Fibroblast of the aortic adventitia (primary cell): ENCODE data around the gene RBM28. TPM values are rescaled to one million over a fixed set of nuclear protein-coding genes. Genes with fewer than 3 reads are reported as not detected.

Experiments
- DNase-seq: peaks from one replicate; pipeline ENCODE4 v3.0.0-alpha.2; 2010; ENCODE audit warnings: low read depth
- H3K4me3 ChIP-seq: 2 replicates; pipeline ENCODE4 v1.5.1; 2011; ENCODE audit warnings: low read depth, mild to moderate bottlenecking, control low read depth, low read length, moderate library complexity
- small RNA-seq: library from RNA; depleted of rRNA; stranded (forward); fragments of <200 nt; gene quantifications from one replicate; pipeline ENCODE3, GENCODE V24; 2012
- total RNA-seq: library from RNA; depleted of rRNA; stranded (reverse); fragments of >200 nt; gene quantifications from 2 replicates; pipeline ENCODE4 v1.2.3, GENCODE V29; 2012; ENCODE audit warnings: low replicate concordance
- TF ChIP-seq, protein P1 (sequence below): IDR thresholded peaks from 2 replicates; pipeline ENCODE4 v1.5.1; 2011; ENCODE audit warnings: mild to moderate bottlenecking, low read length, control low read depth, inconsistent platforms; ENCODE audit not compliant: insufficient read depth

The RBM28 gene
- total RNA-seq, 1 donor = 14.7 TPM

DNA sequence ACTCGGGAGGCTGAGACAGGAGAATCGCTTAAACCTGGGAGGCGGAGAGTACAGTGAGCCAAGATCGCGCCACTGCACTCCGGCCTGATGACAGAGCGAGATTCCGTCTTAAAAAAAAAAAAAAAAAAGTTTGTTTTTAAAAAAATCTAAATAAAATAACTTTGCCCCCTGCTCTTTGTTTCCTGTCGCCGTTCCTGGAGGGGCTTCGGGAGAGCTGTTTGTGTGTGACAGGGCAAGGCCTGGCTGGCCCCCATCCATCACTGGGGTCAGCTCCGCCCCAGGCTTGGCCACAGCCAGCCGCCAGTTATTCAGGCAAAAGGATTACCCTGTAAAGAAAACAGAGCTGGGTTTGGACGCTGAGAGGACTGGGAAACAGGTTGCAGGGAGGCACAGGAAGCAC lies 86.2 kb downstream of the RBM28 start:
- TF ChIP-seq, protein P1, sequence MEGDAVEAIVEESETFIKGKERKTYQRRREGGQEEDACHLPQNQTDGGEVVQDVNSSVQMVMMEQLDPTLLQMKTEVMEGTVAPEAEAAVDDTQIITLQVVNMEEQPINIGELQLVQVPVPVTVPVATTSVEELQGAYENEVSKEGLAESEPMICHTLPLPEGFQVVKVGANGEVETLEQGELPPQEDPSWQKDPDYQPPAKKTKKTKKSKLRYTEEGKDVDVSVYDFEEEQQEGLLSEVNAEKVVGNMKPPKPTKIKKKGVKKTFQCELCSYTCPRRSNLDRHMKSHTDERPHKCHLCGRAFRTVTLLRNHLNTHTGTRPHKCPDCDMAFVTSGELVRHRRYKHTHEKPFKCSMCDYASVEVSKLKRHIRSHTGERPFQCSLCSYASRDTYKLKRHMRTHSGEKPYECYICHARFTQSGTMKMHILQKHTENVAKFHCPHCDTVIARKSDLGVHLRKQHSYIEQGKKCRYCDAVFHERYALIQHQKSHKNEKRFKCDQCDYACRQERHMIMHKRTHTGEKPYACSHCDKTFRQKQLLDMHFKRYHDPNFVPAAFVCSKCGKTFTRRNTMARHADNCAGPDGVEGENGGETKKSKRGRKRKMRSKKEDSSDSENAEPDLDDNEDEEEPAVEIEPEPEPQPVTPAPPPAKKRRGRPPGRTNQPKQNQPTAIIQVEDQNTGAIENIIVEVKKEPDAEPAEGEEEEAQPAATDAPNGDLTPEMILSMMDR = no peak
- H3K4me3 ChIP-seq = no peak overlapping the region
- DNase-seq = no peak

DNA sequence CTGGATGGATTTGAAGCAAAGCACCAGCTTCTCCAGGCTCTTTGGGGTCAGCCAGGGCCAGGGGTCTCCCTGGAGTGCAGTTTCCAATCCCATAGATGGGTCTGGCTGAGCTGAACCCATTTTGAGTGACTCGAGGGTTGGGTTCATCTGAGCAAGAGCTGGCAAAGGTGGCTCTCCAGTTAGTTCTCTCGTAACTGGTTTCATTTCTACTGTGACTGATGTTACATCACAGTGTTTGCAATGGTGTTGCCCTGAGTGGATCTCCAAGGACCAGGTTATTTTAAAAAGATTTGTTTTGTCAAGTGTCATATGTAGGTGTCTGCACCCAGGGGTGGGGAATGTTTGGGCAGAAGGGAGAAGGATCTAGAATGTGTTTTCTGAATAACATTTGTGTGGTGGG lies 88.4 kb downstream of the RBM28 start:
- H3K4me3 ChIP-seq = no peak overlapping the region
- TF ChIP-seq, protein P1 = no peak
- DNase-seq = no peak

DNA sequence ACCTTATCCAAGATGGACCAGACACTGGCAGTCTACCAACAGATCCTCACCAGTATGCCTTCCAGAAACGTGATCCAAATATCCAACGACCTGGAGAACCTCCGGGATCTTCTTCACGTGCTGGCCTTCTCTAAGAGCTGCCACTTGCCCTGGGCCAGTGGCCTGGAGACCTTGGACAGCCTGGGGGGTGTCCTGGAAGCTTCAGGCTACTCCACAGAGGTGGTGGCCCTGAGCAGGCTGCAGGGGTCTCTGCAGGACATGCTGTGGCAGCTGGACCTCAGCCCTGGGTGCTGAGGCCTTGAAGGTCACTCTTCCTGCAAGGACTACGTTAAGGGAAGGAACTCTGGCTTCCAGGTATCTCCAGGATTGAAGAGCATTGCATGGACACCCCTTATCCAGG lies 89.2 kb downstream of the RBM28 start:
- no peak overlapping the region for H3K4me3 ChIP-seq
- TF ChIP-seq, protein P1 = no peak
- DNase-seq = no peak

DNA sequence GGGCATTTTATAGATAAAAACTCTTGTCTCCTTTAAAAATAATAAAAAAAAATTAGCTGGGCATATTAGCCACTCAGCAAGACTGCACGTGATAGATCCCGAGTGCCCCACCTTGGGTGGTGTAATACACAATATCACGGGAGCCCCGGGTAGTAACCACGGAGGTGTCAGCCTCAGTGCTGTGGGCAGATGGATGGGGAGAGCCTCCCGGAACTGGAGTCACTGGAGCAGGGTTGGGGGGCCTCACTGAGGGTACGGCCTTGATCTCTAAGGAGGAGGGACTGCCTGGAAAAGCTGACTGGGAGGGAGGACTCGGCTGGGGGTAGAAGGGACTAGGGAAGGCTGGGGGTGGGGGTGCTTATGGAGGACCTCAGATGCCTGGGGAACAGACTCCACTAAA lies 90.0 kb downstream of the RBM28 start:
- no peak overlapping the region for H3K4me3 ChIP-seq
- no peak for DNase-seq
- TF ChIP-seq, protein P1 = no peak

DNA sequence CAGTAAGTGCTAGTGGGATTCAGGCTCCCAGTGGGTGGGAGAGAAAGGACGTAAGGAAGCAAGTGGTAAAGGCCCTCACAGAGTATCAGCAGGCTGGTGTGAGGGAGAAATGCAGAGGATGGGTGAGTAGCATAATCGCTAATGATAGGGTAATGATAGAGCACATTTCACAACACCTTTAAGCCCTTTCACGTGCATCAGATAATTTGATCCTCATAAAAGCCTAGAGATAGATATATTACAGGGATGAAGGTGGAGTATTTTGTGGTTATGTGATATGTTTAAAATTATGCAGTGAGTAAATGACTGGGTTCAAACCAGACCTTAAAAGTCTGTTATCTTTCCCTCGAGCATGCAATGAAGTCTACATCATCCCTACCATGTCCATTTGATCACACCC lies 92.4 kb downstream of the RBM28 start:
- DNase-seq = no peak
- H3K4me3 ChIP-seq = no peak overlapping the region
- TF ChIP-seq, protein P1 = no peak

Small RNA genes lying within 50 kb of the gene (small RNA-seq; reads per million reads assigned to genes)
- gene RNU7-27P = not detected

Other genes starting within 250 kb of the RBM28 start
- gene LEP, start 102.6 kb downstream of the RBM28 start, total RNA-seq = under 0.01 TPM in 1 of 2 replicates, not detected in the other
- 0.27 and 0.82 TPM in 2 replicates for gene PRRT4, start 17.8 kb upstream of the RBM28 start, total RNA-seq
- 22.3 and 37.2 TPM in 2 replicates for gene IMPDH1, start 66.1 kb upstream of the RBM28 start, total RNA-seq
- 17.3 and 25.3 TPM in 2 replicates for gene HILPDA, start 112.0 kb upstream of the RBM28 start, total RNA-seq
- gene METTL2B, start 132.8 kb upstream of the RBM28 start, total RNA-seq = 13.5 and 41.4 TPM in 2 replicates